ES-I3 (cell line): ENCODE measurements around the gene OR10A4.

Source experiments
- H3K36me3 ChIP-seq: 2 replicates; pipeline ENCODE4 v1.6.1; 2013; ENCODE audit warnings: mild to moderate bottlenecking, low read length, control low read depth, moderate library complexity; ENCODE audit not compliant: insufficient read depth
- H3K4me1 ChIP-seq: 2 replicates; pipeline ENCODE4 v1.6.1; 2013; ENCODE audit warnings: mild to moderate bottlenecking, control low read depth, low read length; ENCODE audit not compliant: insufficient read depth
- H3K9ac ChIP-seq: 2 replicates; pipeline ENCODE4 v1.6.1; 2013; ENCODE audit warnings: low read depth, mild to moderate bottlenecking, low read length, moderate library complexity
- H3K9me3 ChIP-seq: 2 replicates; pipeline ENCODE4 v1.6.1; 2013; ENCODE audit warnings: mild to moderate bottlenecking, low read length, moderate library complexity; ENCODE audit not compliant: control insufficient read depth, insufficient read depth

OR10A4 gene

DNA sequence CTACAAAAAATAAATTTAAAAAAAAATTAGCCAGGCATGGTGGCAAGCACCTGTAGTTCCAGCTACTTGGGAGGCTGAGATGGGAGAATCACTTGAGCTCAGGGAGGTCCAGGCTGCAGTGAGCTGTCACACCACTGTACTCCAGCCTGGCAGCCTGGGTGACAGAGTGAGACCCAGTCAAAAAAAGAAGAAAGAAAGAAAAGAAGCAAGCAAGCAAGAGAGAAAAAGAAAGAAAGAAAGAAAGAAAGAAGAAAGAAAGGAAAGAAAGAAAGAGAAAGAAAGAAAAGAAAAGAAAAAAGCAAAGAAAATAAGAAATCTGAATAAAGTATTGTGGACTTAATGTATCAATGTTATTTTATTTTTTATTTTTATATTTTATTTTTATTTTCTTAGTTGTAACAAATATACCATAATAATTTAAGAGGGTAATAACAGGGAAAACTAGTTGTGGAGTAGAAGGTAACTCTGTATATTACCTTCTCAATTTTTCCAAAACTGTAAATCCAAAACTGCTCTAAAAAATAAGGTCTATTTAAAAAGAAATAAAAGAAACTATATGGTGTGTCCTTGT, 48.7 kb downstream of the OR10A4 start:
- H3K9me3 ChIP-seq, result no peaks in the 10 kb centered on the region; the same call in 1 of the 2 replicates
- 0 out of 2 replicates have a peak overlapping the region, but pooled peaks have one; percentile 69 for H3K9ac ChIP-seq
- peaks cover 7% of the 10 kb centered on the region for H3K4me1 ChIP-seq
- H3K36me3 ChIP-seq, result no peaks in the 10 kb centered on the region

DNA sequence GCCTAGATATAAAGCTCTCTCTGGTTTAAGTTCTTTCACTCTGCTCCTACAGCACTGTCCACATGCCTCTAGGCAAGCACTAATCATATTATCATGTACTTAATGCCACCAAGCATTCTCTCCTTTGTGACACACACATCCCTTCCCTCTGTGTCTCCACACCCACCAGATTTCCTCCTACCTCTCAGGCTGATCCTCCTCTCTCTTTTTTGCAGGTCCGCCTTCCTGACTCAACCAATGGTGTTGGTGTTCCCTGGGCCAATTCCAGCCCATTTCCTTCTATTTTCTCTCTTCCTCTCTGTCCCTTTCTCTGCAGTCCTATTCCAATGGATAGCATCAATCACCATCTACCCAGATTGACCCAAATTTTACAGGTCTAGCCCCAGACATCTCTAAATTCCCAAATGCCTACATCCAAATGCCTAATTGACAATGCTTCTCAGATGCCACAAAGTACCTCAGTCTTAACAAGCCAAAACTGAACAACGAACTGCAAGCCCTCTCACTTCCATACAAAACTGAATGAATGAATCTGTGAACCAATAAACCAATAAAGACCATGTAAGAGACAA, 49.3 kb downstream of the OR10A4 start:
- peaks cover 7% of the 10 kb centered on the region for H3K4me1 ChIP-seq
- H3K36me3 ChIP-seq, result no peaks in the 10 kb centered on the region
- H3K9me3 ChIP-seq, result no peaks in the 10 kb centered on the region; the same call in 1 of the 2 replicates
- H3K9ac ChIP-seq, result peak overlapping the region; percentile 69

DNA sequence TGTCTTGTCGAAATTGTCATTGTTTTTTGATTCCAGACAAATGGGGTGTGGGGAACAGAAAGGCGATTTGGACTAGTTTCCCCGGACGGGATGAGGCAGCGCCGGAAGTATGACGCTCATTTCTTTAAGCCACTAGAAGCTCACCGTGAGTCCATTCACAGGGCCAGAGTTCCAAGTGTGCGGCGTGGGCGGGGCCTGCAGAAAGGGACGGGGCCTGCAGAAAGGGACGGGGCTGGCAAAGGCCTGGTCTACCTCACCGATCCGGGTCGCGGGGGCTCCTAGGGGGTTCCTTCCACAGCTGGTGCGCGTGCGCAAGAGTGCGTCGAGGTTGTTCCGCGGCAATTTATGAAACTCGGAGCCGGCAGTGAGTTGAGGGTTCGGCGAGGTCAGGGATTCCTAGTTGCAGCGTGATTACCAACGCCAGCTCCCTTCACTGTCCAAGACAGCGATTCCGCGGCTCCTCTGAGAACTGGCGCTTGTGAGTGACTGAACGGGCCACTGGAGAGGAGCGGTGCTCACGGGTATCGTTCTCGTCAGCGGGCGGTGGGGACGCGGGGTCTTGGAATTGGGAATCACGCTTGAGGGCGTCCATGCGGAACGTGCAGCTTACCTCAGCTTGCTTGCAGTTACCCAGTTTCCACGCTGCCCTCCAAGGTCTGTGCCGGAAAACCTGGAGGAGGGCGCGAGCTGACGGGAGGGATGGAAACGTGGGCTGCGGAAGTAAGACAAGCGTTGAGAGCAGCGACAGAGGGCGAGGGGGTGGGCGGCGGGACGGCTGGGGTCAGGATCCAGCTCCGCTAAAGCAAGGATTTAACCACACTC, 50.0 kb downstream of the OR10A4 start, which contains the start of gene ZNF215:
Gene ZNF215 (plus strand): TSS at position 219 of the 822 bp plus-strand sequence. CDS start 5,847 bp downstream, outside the sequence.
- Histone ChIP-seq H3K4me1 (peaks cover 7% of the 10 kb centered on the region), H3K9ac (peak within 1 kb of the TSS; percentile 69), H3K36me3 (no peaks in the 10 kb centered on the region), H3K9me3 (no peaks in the 10 kb centered on the region; the same call in 1 of the 2 replicates)

DNA sequence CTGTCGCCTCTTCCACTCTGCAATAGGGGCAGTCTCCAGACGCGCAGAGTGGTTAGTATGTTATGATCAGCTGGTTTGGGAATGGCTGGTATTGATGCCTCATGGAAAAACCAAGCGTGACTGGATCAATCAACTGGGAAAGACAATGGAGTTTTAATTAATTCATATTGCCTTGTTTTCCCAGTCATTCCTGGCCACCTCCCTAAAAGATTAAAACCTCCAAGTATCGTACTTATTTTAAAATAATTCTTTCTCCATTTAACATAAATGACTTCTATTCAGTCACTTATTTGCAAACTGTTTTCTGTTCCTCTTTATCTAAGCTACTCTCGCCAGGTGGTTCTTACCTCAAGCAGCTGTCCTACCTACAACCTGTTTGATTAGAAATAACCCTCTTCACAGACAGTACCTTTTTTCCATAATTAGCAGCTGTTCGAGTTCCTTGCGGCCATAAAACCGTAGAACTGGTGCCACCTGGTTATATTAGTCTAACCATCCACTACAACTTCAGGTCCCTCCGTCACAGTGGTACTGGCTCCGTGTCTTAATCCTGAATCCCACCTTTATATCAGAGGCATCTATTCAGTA, 50.7 kb downstream of the OR10A4 start:
- no peaks in the 10 kb centered on the region for H3K36me3 ChIP-seq
- H3K9me3 ChIP-seq, result no peaks in the 10 kb centered on the region; the same call in 1 of the 2 replicates
- H3K4me1 ChIP-seq, result peaks cover 7% of the 10 kb centered on the region
- H3K9ac ChIP-seq, result peak overlapping the region; percentile 69
